A204.1 (cell line): ENCODE results near the gene CNN3.

Experiments
- FAIRE-seq: peaks from 2 replicates; lab custom pipeline; 2012; peaks lifted over from hg19 to GRCh38; lab: Jason Lieb, UNC

The CNN3 gene

DNA sequence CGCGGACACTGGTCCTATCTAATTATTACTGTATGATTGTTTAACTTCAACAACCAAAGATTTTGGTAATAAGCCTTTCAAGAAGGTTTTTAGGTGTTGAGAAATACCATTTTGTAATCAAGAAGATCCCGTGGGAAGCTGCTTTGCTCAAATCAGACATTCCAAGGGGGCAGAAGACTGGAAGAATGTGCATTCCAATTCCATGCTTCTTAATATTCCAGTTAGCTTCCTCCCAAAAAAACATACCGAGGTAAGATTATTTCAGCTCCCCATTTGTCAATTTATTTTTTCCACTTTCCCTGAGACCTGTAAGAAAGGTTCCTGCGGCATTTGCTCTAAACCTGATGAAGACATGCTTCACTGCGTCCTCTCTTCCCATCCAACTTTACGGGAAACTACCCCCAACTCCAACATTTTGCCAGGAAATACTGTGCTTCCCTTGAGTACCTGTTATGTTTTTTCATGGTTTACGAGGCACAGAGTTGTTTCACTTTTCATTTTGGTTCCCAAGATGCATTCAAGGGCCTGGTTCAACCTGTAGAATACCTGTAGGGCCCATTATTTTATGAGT, 4.1 kb downstream of the CNN3 start:
- FAIRE-seq = no peak

DNA sequence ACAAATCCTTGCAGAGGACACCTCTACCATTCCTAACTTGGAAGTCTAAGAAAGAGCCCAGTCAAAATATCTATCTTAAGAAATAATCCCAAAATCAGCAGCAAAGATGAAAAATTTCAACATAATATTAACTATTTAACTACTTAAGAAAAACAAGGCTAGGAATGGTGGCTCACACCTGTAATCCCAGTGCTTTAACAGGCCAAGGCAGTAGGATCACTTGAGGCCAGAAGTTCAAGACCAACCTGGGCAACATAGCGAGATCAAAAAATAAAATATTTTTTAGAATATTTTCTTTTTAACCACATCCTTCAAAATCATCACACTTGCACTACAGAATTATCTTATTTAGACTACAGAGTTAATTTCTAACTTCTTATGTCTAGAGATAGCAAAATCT, 4.9 kb downstream of the CNN3 start:
- no peak for FAIRE-seq

- no peak for FAIRE-seq
These were observed 6.8 kb downstream of the CNN3 start for GRCh38 chr1:94920061-94920460.

GRCh38 chr1:94919241-94920030, 7.5 kb downstream of the CNN3 start:
- no peak for FAIRE-seq

GRCh38 chr1:94917251-94917650, 9.7 kb downstream of the CNN3 start:
- no peak for FAIRE-seq

GRCh38 chr1:94912263-94913184, 14.4 kb downstream of the CNN3 start:
- FAIRE-seq = no peak

GRCh38 chr1:94909486-94909885, 17.4 kb downstream of the CNN3 start:
- FAIRE-seq = no peak

DNA sequence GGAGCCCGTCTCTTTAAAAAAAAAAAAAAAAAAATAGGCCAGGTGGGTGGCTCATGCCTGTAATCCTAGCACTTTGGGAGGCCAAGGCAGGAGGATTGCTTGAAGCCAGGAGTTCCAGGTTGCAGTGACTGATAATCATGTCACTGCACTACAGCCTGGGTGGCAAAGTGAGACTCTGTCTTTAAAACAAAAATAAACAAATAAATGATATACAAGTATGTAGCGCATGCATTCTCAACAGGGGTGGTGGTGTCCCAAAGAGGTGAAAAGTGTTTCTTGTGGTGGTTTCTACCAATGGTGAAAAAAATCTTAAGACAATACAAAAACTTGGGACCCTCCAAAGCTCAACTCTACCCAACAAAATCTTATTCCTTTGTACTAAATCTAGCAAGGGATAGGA, 17.9 kb downstream of the CNN3 start:
- no peak for FAIRE-seq

GRCh38 chr1:94908190-94908589, 18.7 kb downstream of the CNN3 start:
- no peak for FAIRE-seq

GRCh38 chr1:94907136-94907535, 19.8 kb downstream of the CNN3 start:
- no peak for FAIRE-seq

DNA sequence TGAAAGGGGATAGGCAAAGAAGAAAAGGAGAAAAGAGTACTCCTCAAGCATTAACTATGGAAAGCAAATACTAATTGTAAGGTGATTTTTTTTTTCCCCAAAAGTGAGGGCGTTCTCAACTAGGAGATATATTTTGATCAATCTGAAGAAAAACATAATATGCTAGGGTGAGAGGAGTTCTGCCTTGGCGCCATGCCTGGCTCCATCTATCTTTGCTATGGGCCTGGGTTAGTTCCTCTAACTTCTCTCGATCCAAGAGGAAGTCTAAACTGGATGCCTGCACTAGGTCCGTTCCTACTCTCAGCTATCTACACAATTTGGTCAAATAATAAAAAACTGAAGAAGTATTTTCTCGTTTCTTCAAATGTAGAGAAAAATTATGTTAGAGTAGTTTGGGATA, 20.5 kb downstream of the CNN3 start:
- no peak for FAIRE-seq

- no peak for FAIRE-seq
These were observed 21.7 kb downstream of the CNN3 start for GRCh38 chr1:94905207-94905606.

DNA sequence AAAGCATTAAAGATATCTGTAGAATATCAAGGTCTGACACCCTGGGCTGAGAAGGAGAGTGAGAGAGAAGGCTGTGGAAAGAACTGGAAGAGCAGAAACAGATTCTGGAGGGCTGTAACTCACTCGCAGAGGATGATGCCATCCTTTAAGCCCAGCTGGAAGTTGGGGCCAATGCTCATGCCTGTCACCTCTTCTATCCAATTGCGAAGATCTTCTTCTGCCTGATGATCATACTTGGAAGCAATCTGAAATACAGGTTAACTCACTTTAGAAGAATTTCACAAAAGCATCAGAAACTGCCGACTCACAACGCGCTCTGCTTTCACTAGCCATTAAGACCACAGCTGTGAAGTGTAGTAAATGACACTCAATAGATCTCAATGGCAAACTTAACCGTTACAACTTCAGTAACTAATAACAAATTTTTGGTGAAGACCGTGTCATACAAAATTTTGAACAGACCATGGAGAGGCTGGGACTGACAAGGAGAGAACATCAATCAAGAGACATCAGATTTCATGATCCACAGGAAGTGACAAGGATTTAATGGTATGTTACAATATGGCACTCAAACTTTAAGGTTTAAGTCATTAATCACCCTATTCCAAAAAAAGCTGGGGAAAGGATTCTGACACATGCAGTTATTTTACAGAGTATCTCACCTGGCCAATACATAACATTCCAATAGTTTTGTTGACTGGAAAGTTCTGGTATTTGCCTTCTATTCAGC, 23.5 kb downstream of the CNN3 start:
- no peak for FAIRE-seq

DNA sequence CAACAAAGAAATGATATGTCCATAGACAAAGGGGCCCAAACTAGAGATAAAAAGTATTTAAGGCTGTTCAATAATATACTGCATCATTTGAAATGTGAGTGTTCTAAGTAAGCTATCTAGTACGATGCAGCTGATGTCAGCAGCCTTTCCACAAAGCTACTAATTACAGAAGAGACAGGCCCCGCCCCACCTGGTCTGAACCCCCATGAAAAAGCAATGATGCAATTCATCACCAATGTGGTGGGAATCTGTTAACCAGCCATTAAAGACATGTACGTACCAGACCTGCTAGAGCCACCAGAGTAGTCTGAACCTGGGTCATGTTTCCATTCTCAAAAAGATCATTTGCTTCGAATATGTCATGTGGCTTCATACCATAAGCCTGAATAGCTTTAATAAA, 25.1 kb downstream of the CNN3 start:
- FAIRE-seq = no peak

DNA sequence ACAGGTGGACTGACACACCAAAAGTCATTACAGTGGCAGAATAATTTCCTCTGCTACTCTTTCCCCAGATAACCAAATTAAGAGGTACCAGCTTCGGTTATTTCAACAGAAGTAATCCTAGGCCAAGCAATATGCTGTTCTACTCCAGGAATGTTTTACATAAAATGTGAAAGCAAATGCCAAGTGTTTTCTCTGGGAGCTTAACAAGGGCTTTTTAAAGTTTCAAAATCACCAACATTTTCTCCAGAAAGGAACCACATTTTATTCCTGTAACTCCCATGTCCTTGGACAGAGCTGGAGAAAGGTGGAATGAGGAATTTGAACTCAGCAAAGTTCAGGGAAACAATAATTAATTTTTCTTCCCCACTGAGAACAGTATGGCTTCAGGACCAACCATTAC, 27.2 kb downstream of the CNN3 start:
- no peak for FAIRE-seq

- no peak for FAIRE-seq
These were observed 28.2 kb downstream of the CNN3 start for GRCh38 chr1:94898491-94899385.

DNA sequence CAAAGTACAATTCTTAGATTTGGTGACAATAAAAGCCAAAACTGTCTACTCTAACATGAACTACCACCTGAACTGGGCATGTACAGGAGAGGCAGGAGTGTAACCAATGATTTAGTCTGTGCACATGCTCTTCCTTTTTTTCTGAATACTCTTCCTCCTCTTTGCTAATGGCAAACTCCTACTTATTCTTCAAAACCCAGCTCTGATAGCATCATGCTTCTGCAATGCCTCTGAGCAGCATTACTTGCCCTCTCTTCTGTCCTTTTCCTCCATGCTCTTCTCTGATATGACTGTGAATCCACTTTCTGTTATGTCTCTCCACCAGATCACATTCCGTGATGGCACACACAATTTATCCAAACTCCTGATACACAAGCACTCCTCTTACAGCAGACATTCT, 31.4 kb downstream of the CNN3 start:
- no peak for FAIRE-seq

DNA sequence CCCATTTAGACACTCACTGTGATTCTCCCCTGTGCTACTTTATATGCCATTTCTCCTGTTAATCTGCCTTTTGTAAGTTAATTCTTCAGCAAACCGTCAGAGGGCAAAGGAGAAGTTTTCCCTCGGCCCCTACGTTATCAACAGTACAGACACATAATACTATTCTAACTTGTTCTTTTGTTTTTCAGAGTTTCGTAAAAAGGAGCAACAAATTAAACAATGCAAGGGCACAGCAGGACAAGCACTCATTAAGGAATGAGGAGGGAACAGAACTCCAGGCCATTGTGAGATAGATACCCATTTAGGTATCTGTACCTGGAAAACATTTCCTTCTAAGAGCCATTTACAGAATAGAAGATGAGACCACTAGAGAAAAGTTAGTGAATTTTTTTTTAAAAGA, 32.3 kb downstream of the CNN3 start:
- FAIRE-seq = no peak

DNA sequence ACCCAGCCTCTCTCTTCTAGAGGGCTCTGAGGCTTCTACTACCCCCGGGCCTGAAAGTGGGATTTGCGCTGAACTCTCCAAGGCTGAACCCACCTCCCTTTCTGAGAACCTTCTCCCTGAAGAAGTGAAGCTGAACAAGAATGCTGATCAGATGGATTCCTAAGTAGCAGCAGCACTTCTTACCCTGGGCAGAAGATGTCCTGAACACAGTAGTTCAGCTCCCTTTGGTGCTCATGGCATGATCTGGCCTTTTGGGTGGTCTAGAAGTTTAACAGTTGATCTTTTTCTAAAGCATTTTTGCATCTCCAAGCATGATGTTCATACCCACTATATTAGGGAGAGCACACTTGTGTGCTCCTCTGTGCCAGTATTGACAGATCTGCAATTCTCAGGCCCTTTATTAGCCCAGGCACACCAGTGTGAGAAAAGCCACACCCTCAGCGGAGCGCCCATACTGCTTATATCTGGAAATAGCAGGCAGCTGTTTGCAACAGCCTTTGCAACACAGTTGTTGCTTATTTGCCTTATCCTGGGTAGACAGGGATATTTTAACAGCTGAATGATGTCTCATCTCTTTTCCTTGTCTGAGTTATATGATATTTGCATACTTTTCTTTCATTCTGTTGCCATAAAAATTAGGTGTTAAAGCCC, 34.2 kb downstream of the CNN3 start:
- no peak for FAIRE-seq

DNA sequence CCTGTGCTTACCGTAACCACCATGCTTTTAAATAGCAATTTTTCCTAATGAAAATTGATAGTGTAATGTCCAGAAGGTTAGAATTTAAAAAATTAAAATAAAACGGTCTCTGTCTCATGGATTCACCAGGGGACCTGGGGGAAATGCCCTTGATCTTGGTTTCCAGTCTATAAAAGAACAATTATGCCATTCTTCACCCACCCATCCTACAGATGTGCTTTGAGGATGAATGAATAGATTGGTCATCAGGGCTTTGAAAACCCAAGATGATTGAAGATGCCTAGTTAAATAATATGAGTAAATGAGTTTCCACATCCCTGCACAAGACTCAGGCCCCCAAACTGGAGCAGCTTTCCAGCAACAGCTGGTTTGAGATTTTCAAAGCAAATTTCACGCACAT, 38.7 kb downstream of the CNN3 start:
- no peak for FAIRE-seq

GRCh38 chr1:94887603-94888171, 39.2 kb downstream of the CNN3 start:
- no peak for FAIRE-seq
